ENCODE results near the gene CHSY1.

The CHSY1 gene

GRCh38 chr15:101276501-101277037, 24.7 kb upstream of the CHSY1 start:
- TF ChIP-seq YY1 (IDR thresholded peaks at IDR 0.05; ENCODE audit: insufficient read depth, insufficient read length) (no peak), ZNF274 (IDR thresholded peaks at IDR 0.05; ENCODE audit: low read depth, low read length) (no peak), SUZ12 (IDR thresholded peaks at IDR 0.05; ENCODE audit: extremely low read depth, insufficient read depth, insufficient read length) (no peak)
- H3K9ac ChIP-seq (ENCODE audit: insufficient read length, low read depth): peak overlapping the region; percentile 94
- no peak for DNase-seq (ENCODE audit: low read depth, low spot score)
- H3K4me3 ChIP-seq (ENCODE audit: insufficient read length, low read depth): peak overlapping the region; percentile 95
- no peaks in the 10 kb centered on the region for H3K4me1 ChIP-seq (ENCODE audit: insufficient read depth, insufficient read length)
- no peaks in the 10 kb centered on the region for H3K9me3 ChIP-seq (ENCODE audit: insufficient read depth, low read length)
- H3K27me3 ChIP-seq (ENCODE audit: insufficient read depth, insufficient read length): no peaks in the 10 kb centered on the region
- H3K36me3 ChIP-seq (ENCODE audit: insufficient read depth, insufficient read length, low read length): peaks cover 67% of the 10 kb centered on the region

DNA sequence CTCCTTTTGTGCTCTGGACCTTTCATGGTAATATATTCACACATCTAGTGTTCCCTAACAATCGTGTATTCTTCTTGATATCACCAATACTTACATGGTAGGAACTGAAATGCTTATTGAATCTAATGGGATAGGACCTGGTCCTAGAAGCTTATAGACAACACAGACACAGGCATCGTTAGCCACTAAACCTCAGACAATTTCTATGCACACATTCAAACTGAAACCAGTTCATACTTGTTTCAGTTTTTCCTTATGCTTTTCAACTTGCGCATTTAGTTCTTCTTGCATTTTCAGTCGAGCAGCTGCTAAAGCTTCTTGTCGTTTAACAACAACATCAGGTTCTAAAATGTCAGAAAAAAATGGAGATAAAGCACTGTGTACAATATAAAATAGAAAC, 23.2 kb upstream of the CHSY1 start:
- H3K36me3 ChIP-seq (ENCODE audit: insufficient read depth, insufficient read length, low read length): peaks cover 69% of the 10 kb centered on the region
- H3K9me3 ChIP-seq (ENCODE audit: insufficient read depth, low read length): no peaks in the 10 kb centered on the region
- no peaks in the 10 kb centered on the region for H3K27me3 ChIP-seq (ENCODE audit: insufficient read depth, insufficient read length)
- H3K4me3 ChIP-seq (ENCODE audit: insufficient read length, low read depth): no peak overlapping the region
- DNase-seq (ENCODE audit: low read depth, low spot score): no peak
- no peaks in the 10 kb centered on the region for H3K4me1 ChIP-seq (ENCODE audit: insufficient read depth, insufficient read length)
- H3K9ac ChIP-seq (ENCODE audit: insufficient read length, low read depth): no peak overlapping the region
- TF ChIP-seq YY1 (IDR thresholded peaks at IDR 0.05; ENCODE audit: insufficient read depth, insufficient read length) (no peak), ZNF274 (IDR thresholded peaks at IDR 0.05; ENCODE audit: low read depth, low read length) (no peak)

- Histone ChIP-seq H3K4me3 (ENCODE audit: insufficient read length, low read depth) (no peak overlapping the region), H3K36me3 (ENCODE audit: insufficient read depth, insufficient read length, low read length) (peaks cover 76% of the 10 kb centered on the region), H3K27me3 (ENCODE audit: insufficient read depth, insufficient read length) (no peaks in the 10 kb centered on the region), H3K9ac (ENCODE audit: insufficient read length, low read depth) (no peak overlapping the region), H3K9me3 (ENCODE audit: insufficient read depth, low read length) (no peaks in the 10 kb centered on the region), H3K4me1 (ENCODE audit: insufficient read depth, insufficient read length) (no peaks in the 10 kb centered on the region)
- no peak for TF ChIP-seq SUZ12 (IDR thresholded peaks at IDR 0.05; ENCODE audit: extremely low read depth, insufficient read depth, insufficient read length)
- TF ChIP-seq ZNF274 (IDR thresholded peaks at IDR 0.05; ENCODE audit: low read depth, low read length): no peak
- no peak for TF ChIP-seq YY1 (IDR thresholded peaks at IDR 0.05; ENCODE audit: insufficient read depth, insufficient read length)
- no peak for DNase-seq (ENCODE audit: low read depth, low spot score)
These were observed 21.7 kb upstream of the CHSY1 start for GRCh38 chr15:101273534-101273933.

- Histone ChIP-seq H3K9me3 (ENCODE audit: insufficient read depth, low read length) (no peaks in the 10 kb centered on the region), H3K4me3 (ENCODE audit: insufficient read length, low read depth) (no peak overlapping the region), H3K36me3 (ENCODE audit: insufficient read depth, insufficient read length, low read length) (peaks cover 82% of the 10 kb centered on the region), H3K4me1 (ENCODE audit: insufficient read depth, insufficient read length) (no peaks in the 10 kb centered on the region), H3K27me3 (ENCODE audit: insufficient read depth, insufficient read length) (no peaks in the 10 kb centered on the region), H3K9ac (ENCODE audit: insufficient read length, low read depth) (no peak overlapping the region)
- TF ChIP-seq YY1 (IDR thresholded peaks at IDR 0.05; ENCODE audit: insufficient read depth, insufficient read length) (no peak), ZNF274 (IDR thresholded peaks at IDR 0.05; ENCODE audit: low read depth, low read length) (no peak), SUZ12 (IDR thresholded peaks at IDR 0.05; ENCODE audit: extremely low read depth, insufficient read depth, insufficient read length) (no peak)
- no peak for DNase-seq (ENCODE audit: low read depth, low spot score)
These were observed 20.7 kb upstream of the CHSY1 start for GRCh38 chr15:101272584-101272983.

DNA sequence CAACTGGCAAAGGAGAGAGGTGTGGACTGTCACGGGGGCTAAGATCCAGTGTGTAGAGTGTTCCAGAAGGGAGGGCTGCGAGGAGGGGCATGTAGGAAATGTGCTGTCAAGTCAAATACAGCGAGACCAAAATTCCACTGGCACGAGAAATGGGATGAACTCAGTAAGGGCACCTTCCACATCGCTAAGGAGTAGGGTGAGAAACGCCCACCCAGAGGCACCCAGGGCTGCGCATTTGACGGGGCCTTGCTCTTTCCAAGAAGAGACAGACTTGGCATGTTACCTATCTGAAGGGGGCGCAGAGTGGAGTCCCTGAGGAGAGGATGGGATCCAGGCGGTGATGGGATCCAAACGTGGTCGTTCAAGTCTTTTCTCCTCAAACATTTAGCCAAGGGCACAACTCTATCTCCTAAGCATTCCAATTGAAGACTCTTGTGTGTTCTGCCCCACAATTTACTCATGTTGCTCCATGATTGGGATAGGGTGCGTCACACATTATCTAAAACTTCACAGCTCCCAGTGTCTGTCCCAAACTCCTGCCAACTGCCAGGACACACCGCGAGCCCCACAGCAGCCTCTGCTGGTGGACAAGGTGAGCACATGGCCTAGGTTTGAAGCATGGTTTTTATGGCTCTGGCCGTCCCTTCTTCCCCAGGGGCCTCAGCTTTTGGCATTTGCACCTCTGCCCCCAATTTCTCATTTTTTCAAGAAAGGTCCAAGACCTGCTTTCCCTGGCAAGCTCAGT, 17.8 kb upstream of the CHSY1 start:
- no peaks in the 10 kb centered on the region for H3K9me3 ChIP-seq (ENCODE audit: insufficient read depth, low read length)
- no peak overlapping the region for H3K9ac ChIP-seq (ENCODE audit: insufficient read length, low read depth)
- H3K36me3 ChIP-seq (ENCODE audit: insufficient read depth, insufficient read length, low read length): peaks cover 66% of the 10 kb centered on the region
- H3K4me3 ChIP-seq (ENCODE audit: insufficient read length, low read depth): no peak overlapping the region
- DNase-seq (ENCODE audit: low read depth, low spot score): no peak
- H3K27me3 ChIP-seq (ENCODE audit: insufficient read depth, insufficient read length): no peaks in the 10 kb centered on the region
- TF ChIP-seq ZNF274 (IDR thresholded peaks at IDR 0.05; ENCODE audit: low read depth, low read length) (no peak), YY1 (IDR thresholded peaks at IDR 0.05; ENCODE audit: insufficient read depth, insufficient read length) (no peak), SUZ12 (IDR thresholded peaks at IDR 0.05; ENCODE audit: extremely low read depth, insufficient read depth, insufficient read length) (no peak)
- H3K4me1 ChIP-seq (ENCODE audit: insufficient read depth, insufficient read length): peaks cover 5% of the 10 kb centered on the region

DNA sequence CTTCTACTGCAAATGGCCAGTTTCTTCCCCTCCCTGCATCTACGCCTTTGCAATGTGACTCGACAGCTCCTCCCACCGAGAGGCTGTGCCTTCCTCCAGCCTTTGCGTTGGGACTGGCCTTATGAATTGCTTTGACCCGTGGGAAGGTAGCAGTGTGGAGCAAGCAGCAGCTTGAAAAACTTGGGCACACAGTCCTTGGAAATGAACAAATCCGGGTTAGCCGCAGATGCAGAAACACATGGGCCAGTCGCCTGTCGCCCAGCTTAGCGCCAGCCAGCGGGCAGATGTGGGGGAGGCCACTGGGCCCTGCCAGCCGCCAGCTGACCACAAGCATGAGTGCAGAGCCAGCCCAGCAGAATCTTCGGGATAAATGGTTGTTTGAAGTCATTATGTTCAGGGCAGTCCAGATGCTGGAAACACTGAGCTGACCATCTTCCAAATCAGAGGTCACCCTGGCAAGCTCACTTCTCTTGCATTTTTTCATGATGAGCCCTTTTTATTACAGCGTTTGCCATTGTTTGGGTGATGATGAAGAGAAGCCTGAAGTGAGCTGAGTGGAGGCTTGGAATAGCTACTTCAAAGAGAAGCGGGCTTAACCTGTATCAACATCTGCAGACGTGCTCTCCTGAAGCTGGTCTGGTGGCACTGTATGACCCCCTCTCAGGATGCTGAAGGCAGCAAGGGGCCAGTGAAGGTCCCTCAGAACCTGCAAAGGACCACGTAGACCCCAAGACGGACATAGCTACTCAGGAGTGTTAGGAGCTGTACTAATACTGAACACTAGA, 15.7 kb upstream of the CHSY1 start:
- no peak overlapping the region for H3K9ac ChIP-seq (ENCODE audit: insufficient read length, low read depth)
- peaks cover 45% of the 10 kb centered on the region for H3K36me3 ChIP-seq (ENCODE audit: insufficient read depth, insufficient read length, low read length)
- no peak for DNase-seq (ENCODE audit: low read depth, low spot score)
- no peak overlapping the region for H3K4me3 ChIP-seq (ENCODE audit: insufficient read length, low read depth)
- H3K27me3 ChIP-seq (ENCODE audit: insufficient read depth, insufficient read length): no peaks in the 10 kb centered on the region
- TF ChIP-seq ZNF274 (IDR thresholded peaks at IDR 0.05; ENCODE audit: low read depth, low read length) (no peak), YY1 (IDR thresholded peaks at IDR 0.05; ENCODE audit: insufficient read depth, insufficient read length) (no peak), SUZ12 (IDR thresholded peaks at IDR 0.05; ENCODE audit: extremely low read depth, insufficient read depth, insufficient read length) (no peak)
- H3K9me3 ChIP-seq (ENCODE audit: insufficient read depth, low read length): no peaks in the 10 kb centered on the region
- peaks cover 5% of the 10 kb centered on the region for H3K4me1 ChIP-seq (ENCODE audit: insufficient read depth, insufficient read length)

DNA sequence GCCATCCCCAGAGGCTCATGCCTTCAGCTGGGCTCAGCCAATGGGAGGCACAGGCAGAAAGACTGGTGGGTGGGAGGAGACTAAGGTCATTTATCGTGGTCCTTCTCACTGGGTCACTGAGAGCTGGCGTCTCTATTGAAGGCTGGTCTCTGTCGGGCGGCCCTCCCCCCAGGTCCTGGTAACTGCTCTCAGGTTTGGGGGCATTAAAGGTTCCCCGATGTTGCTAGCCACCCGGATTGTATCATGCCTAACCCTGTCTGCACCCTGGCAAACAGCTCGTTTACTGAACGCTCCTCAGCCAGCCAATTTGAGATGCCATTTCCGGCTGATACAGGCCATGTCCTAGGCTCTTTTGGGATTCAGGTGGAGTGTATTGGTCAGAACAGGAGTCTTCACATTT, 14.9 kb upstream of the CHSY1 start:
- TF ChIP-seq YY1 (IDR thresholded peaks at IDR 0.05; ENCODE audit: insufficient read depth, insufficient read length) (no peak), ZNF274 (IDR thresholded peaks at IDR 0.05; ENCODE audit: low read depth, low read length) (no peak), SUZ12 (IDR thresholded peaks at IDR 0.05; ENCODE audit: extremely low read depth, insufficient read depth, insufficient read length) (no peak)
- DNase-seq (ENCODE audit: low read depth, low spot score): no peak
- peaks cover 38% of the 10 kb centered on the region for H3K36me3 ChIP-seq (ENCODE audit: insufficient read depth, insufficient read length, low read length)
- H3K4me1 ChIP-seq (ENCODE audit: insufficient read depth, insufficient read length): peaks cover 5% of the 10 kb centered on the region
- H3K4me3 ChIP-seq (ENCODE audit: insufficient read length, low read depth): no peak overlapping the region
- no peak overlapping the region for H3K9ac ChIP-seq (ENCODE audit: insufficient read length, low read depth)
- H3K9me3 ChIP-seq (ENCODE audit: insufficient read depth, low read length): no peaks in the 10 kb centered on the region
- no peaks in the 10 kb centered on the region for H3K27me3 ChIP-seq (ENCODE audit: insufficient read depth, insufficient read length)
